WTC11 (cell line): ENCODE measurements around the gene GLOD5. TPM values are rescaled to one million over a fixed set of nuclear protein-coding genes. Genes with fewer than 3 reads are reported as not detected.

Experiments used
- ATAC-seq: fragments of 200-7000 bp; cut with Tn5 transposase; 2 replicates; pipeline ENCODE4 v1.10.0; 2021; ENCODE audit warnings: mild to moderate bottlenecking, moderate library complexity
- CTCF ChIA-PET: fragments of 300-600 bp; sonication (Branson Sonifier 250); formaldehyde crosslinking; loops from one replicate; lab custom pipeline; 2021; ENCODE audit warnings: antibody characterized with exemption; lab: Charles Lee
- POLR2A ChIA-PET: fragments of 350-600 bp; sonication (Branson Sonifier 250); formaldehyde crosslinking; loops from one replicate; lab custom pipeline; 2021; ENCODE audit warnings: antibody characterized with exemption; lab: Charles Lee
- DNase-seq: peaks from one replicate; pipeline ENCODE4 v3.0.0; 2021; ENCODE audit warnings: low spot score
- H3K27ac Mint-ChIP-seq: 2 replicates; pipeline ENCODE4 v1.8.0; 2021; ENCODE audit warnings: mixed read lengths
- H3K27me3 Mint-ChIP-seq: 2 replicates; pipeline ENCODE4 v1.8.0; 2021; ENCODE audit warnings: low read depth, mild to moderate bottlenecking, moderate library complexity, mixed read lengths
- H3K36me3 Mint-ChIP-seq: 2 replicates; pipeline ENCODE4 v1.8.0; 2021; ENCODE audit warnings: mixed read lengths
- H3K4me1 Mint-ChIP-seq: 2 replicates; pipeline ENCODE4 v1.8.0; 2022; ENCODE audit warnings: mixed read lengths
- H3K4me3 Mint-ChIP-seq: 2 replicates; pipeline ENCODE4 v1.8.0; 2021; ENCODE audit warnings: mild to moderate bottlenecking, moderate library complexity, mixed read lengths
- H3K9me3 Mint-ChIP-seq: 2 replicates; pipeline ENCODE4 v1.8.0; 2021; ENCODE audit warnings: mixed read lengths
- CREM ChIP-seq: sonication (generic); formaldehyde crosslinking; IDR thresholded peaks from 2 replicates; pipeline ENCODE4 v1.8.1; 2022; ENCODE audit warnings: mild to moderate bottlenecking, missing genetic modification reagents, moderate library complexity
- FOXP1 ChIP-seq: sonication (generic); formaldehyde crosslinking; IDR thresholded peaks from 2 replicates; pipeline ENCODE4 v1.8.0; 2022; ENCODE audit warnings: missing genetic modification reagents, mild to moderate bottlenecking, moderate library complexity, borderline replicate concordance
- GTF2I ChIP-seq: fragments of 250-450 bp; sonication (Bioruptor Pico); conservative IDR thresholded peaks from 2 replicates; pipeline ENCODE4 v1.4.0; 2021; ENCODE audit warnings: mild to moderate bottlenecking
- HMGA2 ChIP-seq: fragments of 250-450 bp; sonication (Bioruptor Pico); IDR thresholded peaks from 2 replicates; pipeline ENCODE4 v1.4.0; 2021; ENCODE audit warnings: mild to moderate bottlenecking, moderate library complexity
- NFATC4 ChIP-seq: fragments of 250-450 bp; sonication (Bioruptor Pico); IDR thresholded peaks from 2 replicates; pipeline ENCODE4 v1.9.0; 2021; ENCODE audit warnings: mild to moderate bottlenecking
- NR3C1 ChIP-seq: sonication (generic); formaldehyde crosslinking; conservative IDR thresholded peaks from 2 replicates; pipeline ENCODE4 v1.8.1; 2023; ENCODE audit warnings: low read depth, mild to moderate bottlenecking, missing genetic modification reagents
- SMAD3 ChIP-seq: sonication (generic); formaldehyde crosslinking; IDR thresholded peaks from 2 replicates; pipeline ENCODE4 v1.8.0; 2022; ENCODE audit warnings: missing genetic modification reagents, mild to moderate bottlenecking, borderline replicate concordance
- TEAD4 ChIP-seq: sonication (generic); formaldehyde crosslinking; IDR thresholded peaks from 2 replicates; pipeline ENCODE4 v1.8.0; 2022; ENCODE audit warnings: mild to moderate bottlenecking, missing genetic modification reagents
- ZNF232 ChIP-seq: sonication (generic); formaldehyde crosslinking; IDR thresholded peaks from 2 replicates; pipeline ENCODE4 v1.8.0; 2022; ENCODE audit warnings: mild to moderate bottlenecking, missing genetic modification reagents
- ZNF416 ChIP-seq: fragments of 250-450 bp; sonication (Bioruptor Pico); IDR thresholded peaks from 2 replicates; pipeline ENCODE4 v1.9.0; 2021; ENCODE audit warnings: mild to moderate bottlenecking, inconsistent platforms
- total RNA-seq: library from RNA; stranded (reverse); gene quantifications from 3 replicates; pipeline ENCODE4 v1.2.3, GENCODE V29; 2021
- TF ChIP-seq, protein P1 (sequence below): sonication (generic); formaldehyde crosslinking; IDR thresholded peaks from 2 replicates; pipeline ENCODE4 v1.8.1; 2022; ENCODE audit warnings: mild to moderate bottlenecking, missing genetic modification reagents, moderate library complexity, borderline replicate concordance
- TF ChIP-seq, protein P2 (sequence below): sonication (generic); formaldehyde crosslinking; IDR thresholded peaks from 2 replicates; pipeline ENCODE4 v1.8.1; 2022; ENCODE audit warnings: low read depth, missing genetic modification reagents, borderline replicate concordance
- TF ChIP-seq, protein P3 (sequence below): sonication (generic); formaldehyde crosslinking; IDR thresholded peaks from 2 replicates; pipeline ENCODE4 v1.8.0; 2022; ENCODE audit warnings: mild to moderate bottlenecking, missing genetic modification reagents
- TF ChIP-seq, protein P4 (sequence below): sonication (generic); formaldehyde crosslinking; IDR thresholded peaks from 2 replicates; pipeline ENCODE4 v1.8.0; 2023; ENCODE audit warnings: mild to moderate bottlenecking, missing genetic modification reagents
- TF ChIP-seq, protein P5 (sequence below): sonication (generic); formaldehyde crosslinking; IDR thresholded peaks from 2 replicates; pipeline ENCODE4 v1.8.1; 2023; ENCODE audit warnings: mild to moderate bottlenecking, missing genetic modification reagents, moderate library complexity
- TF ChIP-seq, protein P6 (sequence below): sonication (generic); formaldehyde crosslinking; IDR thresholded peaks from 2 replicates; pipeline ENCODE4 v1.8.0; 2023; ENCODE audit warnings: missing genetic modification reagents, mild to moderate bottlenecking, borderline replicate concordance
- TF ChIP-seq, protein P7 (sequence below): fragments of 200-600 bp; IDR thresholded peaks from 2 replicates; pipeline ENCODE4 v1.8.0; 2022; ENCODE audit warnings: antibody characterized with exemption
- TF ChIP-seq, protein P8 (sequence below): fragments of 250-450 bp; sonication (Bioruptor Pico); IDR thresholded peaks from 2 replicates; pipeline ENCODE4 v1.8.0; 2021; ENCODE audit warnings: mild to moderate bottlenecking

The GLOD5 gene
- total RNA-seq, 1 experiment from 2014 or later = not detected

DNA sequence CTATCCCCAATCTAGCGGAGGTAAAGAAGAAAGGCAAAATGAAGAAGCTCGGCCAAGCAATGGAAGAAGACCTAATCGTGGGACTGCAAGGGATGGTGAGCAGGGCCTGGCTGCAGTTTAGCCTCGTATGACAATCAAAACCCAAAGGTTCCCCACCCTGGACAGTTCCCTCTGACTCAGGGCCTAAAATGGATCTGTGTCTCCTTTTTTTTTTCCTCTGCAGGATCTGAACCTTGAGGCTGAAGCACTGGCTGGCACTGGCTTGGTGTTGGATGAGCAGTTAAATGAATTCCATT, 41.3 kb downstream of the GLOD5 start (continued):
- TF ChIP-seq, protein P1, sequence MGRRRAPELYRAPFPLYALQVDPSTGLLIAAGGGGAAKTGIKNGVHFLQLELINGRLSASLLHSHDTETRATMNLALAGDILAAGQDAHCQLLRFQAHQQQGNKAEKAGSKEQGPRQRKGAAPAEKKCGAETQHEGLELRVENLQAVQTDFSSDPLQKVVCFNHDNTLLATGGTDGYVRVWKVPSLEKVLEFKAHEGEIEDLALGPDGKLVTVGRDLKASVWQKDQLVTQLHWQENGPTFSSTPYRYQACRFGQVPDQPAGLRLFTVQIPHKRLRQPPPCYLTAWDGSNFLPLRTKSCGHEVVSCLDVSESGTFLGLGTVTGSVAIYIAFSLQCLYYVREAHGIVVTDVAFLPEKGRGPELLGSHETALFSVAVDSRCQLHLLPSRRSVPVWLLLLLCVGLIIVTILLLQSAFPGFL (CRISPR knock-in tag) = no peak
- TF ChIP-seq, protein P2, sequence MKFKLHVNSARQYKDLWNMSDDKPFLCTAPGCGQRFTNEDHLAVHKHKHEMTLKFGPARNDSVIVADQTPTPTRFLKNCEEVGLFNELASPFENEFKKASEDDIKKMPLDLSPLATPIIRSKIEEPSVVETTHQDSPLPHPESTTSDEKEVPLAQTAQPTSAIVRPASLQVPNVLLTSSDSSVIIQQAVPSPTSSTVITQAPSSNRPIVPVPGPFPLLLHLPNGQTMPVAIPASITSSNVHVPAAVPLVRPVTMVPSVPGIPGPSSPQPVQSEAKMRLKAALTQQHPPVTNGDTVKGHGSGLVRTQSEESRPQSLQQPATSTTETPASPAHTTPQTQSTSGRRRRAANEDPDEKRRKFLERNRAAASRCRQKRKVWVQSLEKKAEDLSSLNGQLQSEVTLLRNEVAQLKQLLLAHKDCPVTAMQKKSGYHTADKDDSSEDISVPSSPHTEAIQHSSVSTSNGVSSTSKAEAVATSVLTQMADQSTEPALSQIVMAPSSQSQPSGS (CRISPR knock-in tag) = no peak
- TF ChIP-seq SMAD3 (CRISPR knock-in tag) = no peak
- no peak for TF ChIP-seq GTF2I (CRISPR knock-in tag)
- TF ChIP-seq NFATC4 = no peak
- TF ChIP-seq NR3C1 (CRISPR knock-in tag) = no peak

DNA sequence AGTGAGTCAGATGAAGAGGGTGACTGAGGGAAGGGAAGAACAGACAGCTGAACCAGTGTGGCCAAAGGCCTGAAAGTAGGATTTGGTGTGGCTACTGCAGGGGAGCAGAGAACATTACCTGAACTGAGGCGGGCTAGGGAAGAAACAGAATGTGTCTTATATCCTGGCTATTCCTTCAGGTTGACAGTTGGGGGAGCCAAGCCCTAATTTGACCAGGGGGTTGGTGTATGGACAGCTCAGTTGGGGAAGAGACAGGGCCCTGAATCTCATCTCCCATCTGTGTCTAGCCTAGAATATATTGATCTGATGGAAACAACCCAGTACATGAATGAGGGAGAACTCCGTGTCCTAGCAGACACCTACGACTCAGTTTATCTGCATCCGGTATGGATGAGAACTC, 44.5 kb downstream of the GLOD5 start:
- no peak overlapping the region for H3K4me3 Mint-ChIP-seq
- no peaks in the 10 kb centered on the region for H3K9me3 Mint-ChIP-seq
- no peak for ATAC-seq
- peak overlapping the region; percentile 47 for H3K27ac Mint-ChIP-seq
- CTCF ChIA-PET = no interaction called here
- H3K36me3 Mint-ChIP-seq = peaks cover 13% of the 10 kb centered on the region
- POLR2A ChIA-PET = no interaction called here
- no peak for DNase-seq
- H3K27me3 Mint-ChIP-seq = no peaks in the 10 kb centered on the region
- peaks cover 2% of the 10 kb centered on the region; the same call in 1 of the 2 replicates for H3K4me1 Mint-ChIP-seq
- TF ChIP-seq CREM (CRISPR knock-in tag) (no peak), FOXP1 (CRISPR knock-in tag) (no peak), HMGA2 (CRISPR knock-in tag) (no peak), TEAD4 (CRISPR knock-in tag) (no peak), ZNF416 (no peak), ZNF232 (CRISPR knock-in tag) (no peak)
- TF ChIP-seq, protein P1 (CRISPR knock-in tag) = no peak
- TF ChIP-seq, protein P3, sequence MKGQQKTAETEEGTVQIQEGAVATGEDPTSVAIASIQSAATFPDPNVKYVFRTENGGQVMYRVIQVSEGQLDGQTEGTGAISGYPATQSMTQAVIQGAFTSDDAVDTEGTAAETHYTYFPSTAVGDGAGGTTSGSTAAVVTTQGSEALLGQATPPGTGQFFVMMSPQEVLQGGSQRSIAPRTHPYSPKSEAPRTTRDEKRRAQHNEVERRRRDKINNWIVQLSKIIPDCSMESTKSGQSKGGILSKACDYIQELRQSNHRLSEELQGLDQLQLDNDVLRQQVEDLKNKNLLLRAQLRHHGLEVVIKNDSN = no peak
- TF ChIP-seq, protein P4, sequence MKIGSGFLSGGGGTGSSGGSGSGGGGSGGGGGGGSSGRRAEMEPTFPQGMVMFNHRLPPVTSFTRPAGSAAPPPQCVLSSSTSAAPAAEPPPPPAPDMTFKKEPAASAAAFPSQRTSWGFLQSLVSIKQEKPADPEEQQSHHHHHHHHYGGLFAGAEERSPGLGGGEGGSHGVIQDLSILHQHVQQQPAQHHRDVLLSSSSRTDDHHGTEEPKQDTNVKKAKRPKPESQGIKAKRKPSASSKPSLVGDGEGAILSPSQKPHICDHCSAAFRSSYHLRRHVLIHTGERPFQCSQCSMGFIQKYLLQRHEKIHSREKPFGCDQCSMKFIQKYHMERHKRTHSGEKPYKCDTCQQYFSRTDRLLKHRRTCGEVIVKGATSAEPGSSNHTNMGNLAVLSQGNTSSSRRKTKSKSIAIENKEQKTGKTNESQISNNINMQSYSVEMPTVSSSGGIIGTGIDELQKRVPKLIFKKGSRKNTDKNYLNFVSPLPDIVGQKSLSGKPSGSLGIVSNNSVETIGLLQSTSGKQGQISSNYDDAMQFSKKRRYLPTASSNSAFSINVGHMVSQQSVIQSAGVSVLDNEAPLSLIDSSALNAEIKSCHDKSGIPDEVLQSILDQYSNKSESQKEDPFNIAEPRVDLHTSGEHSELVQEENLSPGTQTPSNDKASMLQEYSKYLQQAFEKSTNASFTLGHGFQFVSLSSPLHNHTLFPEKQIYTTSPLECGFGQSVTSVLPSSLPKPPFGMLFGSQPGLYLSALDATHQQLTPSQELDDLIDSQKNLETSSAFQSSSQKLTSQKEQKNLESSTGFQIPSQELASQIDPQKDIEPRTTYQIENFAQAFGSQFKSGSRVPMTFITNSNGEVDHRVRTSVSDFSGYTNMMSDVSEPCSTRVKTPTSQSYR = no peak
- TF ChIP-seq, protein P5, sequence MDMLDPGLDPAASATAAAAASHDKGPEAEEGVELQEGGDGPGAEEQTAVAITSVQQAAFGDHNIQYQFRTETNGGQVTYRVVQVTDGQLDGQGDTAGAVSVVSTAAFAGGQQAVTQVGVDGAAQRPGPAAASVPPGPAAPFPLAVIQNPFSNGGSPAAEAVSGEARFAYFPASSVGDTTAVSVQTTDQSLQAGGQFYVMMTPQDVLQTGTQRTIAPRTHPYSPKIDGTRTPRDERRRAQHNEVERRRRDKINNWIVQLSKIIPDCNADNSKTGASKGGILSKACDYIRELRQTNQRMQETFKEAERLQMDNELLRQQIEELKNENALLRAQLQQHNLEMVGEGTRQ = no peak
- TF ChIP-seq, protein P6, sequence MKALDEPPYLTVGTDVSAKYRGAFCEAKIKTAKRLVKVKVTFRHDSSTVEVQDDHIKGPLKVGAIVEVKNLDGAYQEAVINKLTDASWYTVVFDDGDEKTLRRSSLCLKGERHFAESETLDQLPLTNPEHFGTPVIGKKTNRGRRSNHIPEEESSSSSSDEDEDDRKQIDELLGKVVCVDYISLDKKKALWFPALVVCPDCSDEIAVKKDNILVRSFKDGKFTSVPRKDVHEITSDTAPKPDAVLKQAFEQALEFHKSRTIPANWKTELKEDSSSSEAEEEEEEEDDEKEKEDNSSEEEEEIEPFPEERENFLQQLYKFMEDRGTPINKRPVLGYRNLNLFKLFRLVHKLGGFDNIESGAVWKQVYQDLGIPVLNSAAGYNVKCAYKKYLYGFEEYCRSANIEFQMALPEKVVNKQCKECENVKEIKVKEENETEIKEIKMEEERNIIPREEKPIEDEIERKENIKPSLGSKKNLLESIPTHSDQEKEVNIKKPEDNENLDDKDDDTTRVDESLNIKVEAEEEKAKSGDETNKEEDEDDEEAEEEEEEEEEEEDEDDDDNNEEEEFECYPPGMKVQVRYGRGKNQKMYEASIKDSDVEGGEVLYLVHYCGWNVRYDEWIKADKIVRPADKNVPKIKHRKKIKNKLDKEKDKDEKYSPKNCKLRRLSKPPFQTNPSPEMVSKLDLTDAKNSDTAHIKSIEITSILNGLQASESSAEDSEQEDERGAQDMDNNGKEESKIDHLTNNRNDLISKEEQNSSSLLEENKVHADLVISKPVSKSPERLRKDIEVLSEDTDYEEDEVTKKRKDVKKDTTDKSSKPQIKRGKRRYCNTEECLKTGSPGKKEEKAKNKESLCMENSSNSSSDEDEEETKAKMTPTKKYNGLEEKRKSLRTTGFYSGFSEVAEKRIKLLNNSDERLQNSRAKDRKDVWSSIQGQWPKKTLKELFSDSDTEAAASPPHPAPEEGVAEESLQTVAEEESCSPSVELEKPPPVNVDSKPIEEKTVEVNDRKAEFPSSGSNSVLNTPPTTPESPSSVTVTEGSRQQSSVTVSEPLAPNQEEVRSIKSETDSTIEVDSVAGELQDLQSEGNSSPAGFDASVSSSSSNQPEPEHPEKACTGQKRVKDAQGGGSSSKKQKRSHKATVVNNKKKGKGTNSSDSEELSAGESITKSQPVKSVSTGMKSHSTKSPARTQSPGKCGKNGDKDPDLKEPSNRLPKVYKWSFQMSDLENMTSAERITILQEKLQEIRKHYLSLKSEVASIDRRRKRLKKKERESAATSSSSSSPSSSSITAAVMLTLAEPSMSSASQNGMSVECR (CRISPR knock-in tag) = no peak
- TF ChIP-seq, protein P7, sequence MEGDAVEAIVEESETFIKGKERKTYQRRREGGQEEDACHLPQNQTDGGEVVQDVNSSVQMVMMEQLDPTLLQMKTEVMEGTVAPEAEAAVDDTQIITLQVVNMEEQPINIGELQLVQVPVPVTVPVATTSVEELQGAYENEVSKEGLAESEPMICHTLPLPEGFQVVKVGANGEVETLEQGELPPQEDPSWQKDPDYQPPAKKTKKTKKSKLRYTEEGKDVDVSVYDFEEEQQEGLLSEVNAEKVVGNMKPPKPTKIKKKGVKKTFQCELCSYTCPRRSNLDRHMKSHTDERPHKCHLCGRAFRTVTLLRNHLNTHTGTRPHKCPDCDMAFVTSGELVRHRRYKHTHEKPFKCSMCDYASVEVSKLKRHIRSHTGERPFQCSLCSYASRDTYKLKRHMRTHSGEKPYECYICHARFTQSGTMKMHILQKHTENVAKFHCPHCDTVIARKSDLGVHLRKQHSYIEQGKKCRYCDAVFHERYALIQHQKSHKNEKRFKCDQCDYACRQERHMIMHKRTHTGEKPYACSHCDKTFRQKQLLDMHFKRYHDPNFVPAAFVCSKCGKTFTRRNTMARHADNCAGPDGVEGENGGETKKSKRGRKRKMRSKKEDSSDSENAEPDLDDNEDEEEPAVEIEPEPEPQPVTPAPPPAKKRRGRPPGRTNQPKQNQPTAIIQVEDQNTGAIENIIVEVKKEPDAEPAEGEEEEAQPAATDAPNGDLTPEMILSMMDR = no peak
- TF ChIP-seq, protein P8, sequence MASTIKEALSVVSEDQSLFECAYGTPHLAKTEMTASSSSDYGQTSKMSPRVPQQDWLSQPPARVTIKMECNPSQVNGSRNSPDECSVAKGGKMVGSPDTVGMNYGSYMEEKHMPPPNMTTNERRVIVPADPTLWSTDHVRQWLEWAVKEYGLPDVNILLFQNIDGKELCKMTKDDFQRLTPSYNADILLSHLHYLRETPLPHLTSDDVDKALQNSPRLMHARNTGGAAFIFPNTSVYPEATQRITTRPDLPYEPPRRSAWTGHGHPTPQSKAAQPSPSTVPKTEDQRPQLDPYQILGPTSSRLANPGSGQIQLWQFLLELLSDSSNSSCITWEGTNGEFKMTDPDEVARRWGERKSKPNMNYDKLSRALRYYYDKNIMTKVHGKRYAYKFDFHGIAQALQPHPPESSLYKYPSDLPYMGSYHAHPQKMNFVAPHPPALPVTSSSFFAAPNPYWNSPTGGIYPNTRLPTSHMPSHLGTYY (CRISPR knock-in tag) = no peak
